ENCODE data around the gene PIK3R5.
"Not testable (repeated sequence)": the region's sequence is repeated elsewhere in the genome, so short reads cannot be mapped to it uniquely, and the experiment has no call there.

DNA sequence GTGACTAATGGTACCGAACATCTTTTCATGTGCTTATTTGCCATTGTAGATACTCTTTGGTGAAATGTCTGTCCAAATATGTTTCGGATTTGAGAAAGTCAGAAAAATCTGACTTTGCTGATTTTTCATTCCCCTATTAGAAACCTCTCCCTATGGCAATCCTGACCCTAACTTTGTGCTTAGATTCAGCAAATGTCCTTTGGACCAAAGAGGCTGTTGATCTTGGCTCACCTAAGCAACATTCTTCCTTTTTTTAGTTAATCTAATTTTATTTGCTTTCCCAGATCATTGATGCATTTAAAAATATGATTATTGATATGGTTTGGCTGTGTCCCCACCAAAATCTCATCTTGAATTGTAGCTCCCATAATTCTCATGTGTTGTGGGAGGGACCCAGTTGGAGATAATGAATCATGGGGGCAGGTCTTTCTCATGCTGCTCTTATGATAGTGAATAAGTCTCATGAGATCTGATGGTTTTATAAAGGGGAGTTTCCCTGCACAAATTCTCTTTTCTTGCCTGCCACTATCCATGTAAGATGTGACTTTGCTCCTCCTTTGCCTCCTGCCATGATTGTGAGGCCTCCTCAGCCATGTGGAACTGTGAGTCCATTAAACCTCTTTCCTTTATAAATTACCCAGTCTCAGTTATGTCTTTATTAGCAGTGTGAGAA, 22.9 kb upstream of the PIK3R5 start:
- TF ChIP-seq, protein P1, sequence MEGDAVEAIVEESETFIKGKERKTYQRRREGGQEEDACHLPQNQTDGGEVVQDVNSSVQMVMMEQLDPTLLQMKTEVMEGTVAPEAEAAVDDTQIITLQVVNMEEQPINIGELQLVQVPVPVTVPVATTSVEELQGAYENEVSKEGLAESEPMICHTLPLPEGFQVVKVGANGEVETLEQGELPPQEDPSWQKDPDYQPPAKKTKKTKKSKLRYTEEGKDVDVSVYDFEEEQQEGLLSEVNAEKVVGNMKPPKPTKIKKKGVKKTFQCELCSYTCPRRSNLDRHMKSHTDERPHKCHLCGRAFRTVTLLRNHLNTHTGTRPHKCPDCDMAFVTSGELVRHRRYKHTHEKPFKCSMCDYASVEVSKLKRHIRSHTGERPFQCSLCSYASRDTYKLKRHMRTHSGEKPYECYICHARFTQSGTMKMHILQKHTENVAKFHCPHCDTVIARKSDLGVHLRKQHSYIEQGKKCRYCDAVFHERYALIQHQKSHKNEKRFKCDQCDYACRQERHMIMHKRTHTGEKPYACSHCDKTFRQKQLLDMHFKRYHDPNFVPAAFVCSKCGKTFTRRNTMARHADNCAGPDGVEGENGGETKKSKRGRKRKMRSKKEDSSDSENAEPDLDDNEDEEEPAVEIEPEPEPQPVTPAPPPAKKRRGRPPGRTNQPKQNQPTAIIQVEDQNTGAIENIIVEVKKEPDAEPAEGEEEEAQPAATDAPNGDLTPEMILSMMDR (IDR thresholded peaks at IDR 0.05) = not testable (repeated sequence)
- TF ChIP-seq POLR2A, POLR2AphosphoS5 (IDR thresholded peaks at IDR 0.05): not testable (repeated sequence)
